Spleen (tissue), 7 donors: ENCODE measurements around the gene APC.

ENCODE experiments used
- CTCF ChIP-seq, 11 experiments: fragments of 200-600 bp in 7 of 11; fragments of 450-650 bp in 4 of 11; sonication (generic) in 4 of 11; IDR thresholded peaks in 8 of 11; conservative IDR thresholded peaks in 3 of 11; 1 replicate in 7 of 11; 2 replicates in 4 of 11; pipeline versions ENCODE4 v1.4.0 to v1.8.0; 2016 to 2021; ENCODE audit warnings: antibody characterized with exemption in 11 of 11, inconsistent platforms in 4 of 11, mild to moderate bottlenecking in 1 of 11
- POLR2A ChIP-seq, 3 donors: fragments of 450-650 bp; IDR thresholded peaks; one replicate each; pipeline ENCODE4 v1.5.1; 2017; ENCODE audit warnings: antibody characterized with exemption in 3 of 3, mild to moderate bottlenecking in 1 of 3
- POLR2AphosphoS5 ChIP-seq, 3 donors: sonication (generic); formaldehyde crosslinking; IDR thresholded peaks; one replicate each; pipeline ENCODE4 v1.5.1; 2017; ENCODE audit warnings: antibody characterized with exemption in 3 of 3
- donor health status: DM: no; HTN: no; CAD: no; lungs with moderate emphysema.
- donor health status: DM: no; HTN: no; CAD: no.
- donor health status: DM: no; HTN: no; CAD: no.

DNA sequence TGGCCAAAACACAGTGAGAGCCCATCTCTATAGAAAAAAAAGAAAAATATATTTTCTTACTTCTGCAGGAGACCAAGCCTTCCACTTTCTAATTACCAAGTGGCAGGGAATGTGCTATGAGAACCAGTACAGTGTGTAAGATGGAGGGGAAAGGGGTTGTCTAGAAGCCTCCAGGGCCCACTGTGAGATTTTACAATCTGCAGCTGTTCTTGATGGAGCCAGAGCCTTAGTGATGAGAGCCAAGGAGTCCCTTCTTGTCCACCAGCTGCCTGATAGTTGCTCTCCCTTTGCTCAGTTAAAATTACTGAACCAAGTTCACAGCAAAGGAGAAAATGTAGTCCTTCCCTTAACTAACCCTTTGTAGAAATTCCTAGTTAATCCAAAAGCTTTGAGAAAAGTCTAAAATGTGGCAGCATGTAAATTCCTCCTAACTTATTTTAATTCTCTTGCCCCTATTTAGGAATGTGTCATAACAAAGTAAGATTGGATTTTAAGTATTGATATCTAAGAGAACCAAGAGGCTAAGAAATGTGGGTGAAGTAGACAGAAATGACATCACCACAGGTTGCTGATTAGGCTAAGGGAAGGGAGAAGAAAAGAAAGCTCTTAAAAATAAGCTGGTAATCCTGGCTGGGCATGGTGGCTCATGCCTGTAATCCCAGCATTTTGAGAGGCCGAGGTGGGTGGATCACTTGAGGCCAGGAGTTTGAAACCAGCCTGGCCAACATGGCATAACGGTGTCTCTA is 142.7 kb downstream of the APC start:
- TF ChIP-seq CTCF (IDR thresholded peaks at IDR 0.05 in 8 of 11, conservative IDR thresholded peaks at IDR 0.05 in 3 of 11), result no peak
- TF ChIP-seq POLR2A (IDR thresholded peaks at IDR 0.05), result no peak
- no peak for TF ChIP-seq POLR2AphosphoS5 (IDR thresholded peaks at IDR 0.05)
